Right atrium auricular region (tissue), 2 donors: ENCODE results near the gene SYNPO. TPM values are rescaled to one million over a fixed set of nuclear protein-coding genes. Genes with fewer than 3 reads are reported as not detected.

Source experiments
- DNase-seq: peaks from one replicate; pipeline ENCODE4 v3.0.0-alpha.2; 2019; ENCODE audit warnings: low spot score
- H3K27ac ChIP-seq, 2 donors: fragments of 200-600 bp; sonication (generic); 1 replicate in 1 of 2; 2 replicates in 1 of 2; pipeline ENCODE4 v1.5.1; 2016 to 2019
- H3K27me3 ChIP-seq, 2 donors: fragments of 200-600 bp; sonication (generic); one replicate each; pipeline versions ENCODE4 v1.5.1 to v1.6.0; 2017 to 2019
- H3K36me3 ChIP-seq: fragments of 200-600 bp; sonication (generic); one replicate; pipeline ENCODE4 v1.5.1; 2016
- H3K4me1 ChIP-seq, 2 donors: fragments of 200-600 bp; sonication (generic); one replicate each; pipeline versions ENCODE4 v1.5.1 to v1.6.0; 2017 to 2019
- H3K4me3 ChIP-seq, 2 donors: fragments of 200-600 bp; sonication (generic); 1 replicate in 1 of 2; 2 replicates in 1 of 2; pipeline ENCODE4 v1.5.1; 2017 to 2019; ENCODE audit warnings: mild to moderate bottlenecking in 1 of 2, moderate library complexity in 1 of 2
- H3K9me3 ChIP-seq, 2 donors: fragments of 200-600 bp; sonication (generic); one replicate each; pipeline ENCODE4 v1.5.1; 2019
- total RNA-seq, 2 donors: library from RNA; depleted of rRNA; stranded (reverse); fragments of >200 nt; gene quantifications; one replicate each; pipeline ENCODE4 v1.1.0, GENCODE V29; 2016
- TF ChIP-seq, protein P1 (sequence below), 2 donors: fragments of 200-600 bp; sonication (generic); IDR thresholded peaks; one replicate each; pipeline ENCODE4 v1.5.1; 2019; ENCODE audit warnings: antibody characterized with exemption in 2 of 2

SYNPO gene
- total RNA-seq, 2 donors from 2014 or later: 369 to 413 TPM

DNA sequence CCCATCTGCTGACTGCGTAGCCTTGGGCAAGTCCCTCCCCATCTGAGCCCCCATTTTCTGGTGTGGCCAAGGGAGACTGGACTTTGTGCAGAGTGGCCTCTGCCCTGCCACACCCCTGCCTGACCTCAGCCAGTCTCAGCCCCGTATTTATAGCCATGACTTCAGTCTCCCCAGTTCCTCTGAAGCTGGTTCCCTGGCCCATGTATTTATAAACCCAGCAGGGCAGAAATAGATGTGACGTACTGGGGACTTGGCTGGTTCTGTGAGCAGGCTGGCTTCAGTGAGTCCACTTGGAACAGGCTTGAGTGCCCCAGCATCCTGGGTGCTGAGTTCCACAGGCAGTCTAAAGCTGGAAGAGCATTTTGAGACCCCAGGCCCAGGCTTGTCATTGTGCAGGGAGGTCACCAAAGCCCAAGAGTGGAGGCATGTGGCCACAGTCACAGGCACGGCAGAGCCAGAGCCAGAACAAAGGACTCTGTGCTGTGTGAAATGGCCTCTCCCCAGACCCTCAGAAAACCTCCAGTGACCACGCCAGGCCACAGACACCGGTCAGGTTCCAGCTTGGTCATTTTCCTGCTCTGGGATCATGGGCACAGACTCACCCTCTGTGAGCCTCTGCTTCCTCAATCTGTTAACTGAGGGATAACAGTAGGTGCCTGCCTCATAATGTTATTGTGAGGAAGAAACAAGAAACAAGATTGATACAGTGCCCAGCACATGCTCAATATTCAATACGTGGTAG lies 30.4 kb upstream of the SYNPO start:
- H3K4me3 ChIP-seq: no peak overlapping the region
- H3K27me3 ChIP-seq: no peaks in the 10 kb centered on the region
- H3K4me1 ChIP-seq: peaks cover 2 to 80% of the 10 kb centered on the region in 2 donors
- H3K36me3 ChIP-seq: no peaks in the 10 kb centered on the region
- peak; percentile 87 for DNase-seq
- TF ChIP-seq, protein P1, sequence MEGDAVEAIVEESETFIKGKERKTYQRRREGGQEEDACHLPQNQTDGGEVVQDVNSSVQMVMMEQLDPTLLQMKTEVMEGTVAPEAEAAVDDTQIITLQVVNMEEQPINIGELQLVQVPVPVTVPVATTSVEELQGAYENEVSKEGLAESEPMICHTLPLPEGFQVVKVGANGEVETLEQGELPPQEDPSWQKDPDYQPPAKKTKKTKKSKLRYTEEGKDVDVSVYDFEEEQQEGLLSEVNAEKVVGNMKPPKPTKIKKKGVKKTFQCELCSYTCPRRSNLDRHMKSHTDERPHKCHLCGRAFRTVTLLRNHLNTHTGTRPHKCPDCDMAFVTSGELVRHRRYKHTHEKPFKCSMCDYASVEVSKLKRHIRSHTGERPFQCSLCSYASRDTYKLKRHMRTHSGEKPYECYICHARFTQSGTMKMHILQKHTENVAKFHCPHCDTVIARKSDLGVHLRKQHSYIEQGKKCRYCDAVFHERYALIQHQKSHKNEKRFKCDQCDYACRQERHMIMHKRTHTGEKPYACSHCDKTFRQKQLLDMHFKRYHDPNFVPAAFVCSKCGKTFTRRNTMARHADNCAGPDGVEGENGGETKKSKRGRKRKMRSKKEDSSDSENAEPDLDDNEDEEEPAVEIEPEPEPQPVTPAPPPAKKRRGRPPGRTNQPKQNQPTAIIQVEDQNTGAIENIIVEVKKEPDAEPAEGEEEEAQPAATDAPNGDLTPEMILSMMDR (IDR thresholded peaks at IDR 0.05): no peak
- H3K9me3 ChIP-seq: no peaks in the 10 kb centered on the region
- H3K27ac ChIP-seq: peak overlapping the region; percentile 89 to 99

DNA sequence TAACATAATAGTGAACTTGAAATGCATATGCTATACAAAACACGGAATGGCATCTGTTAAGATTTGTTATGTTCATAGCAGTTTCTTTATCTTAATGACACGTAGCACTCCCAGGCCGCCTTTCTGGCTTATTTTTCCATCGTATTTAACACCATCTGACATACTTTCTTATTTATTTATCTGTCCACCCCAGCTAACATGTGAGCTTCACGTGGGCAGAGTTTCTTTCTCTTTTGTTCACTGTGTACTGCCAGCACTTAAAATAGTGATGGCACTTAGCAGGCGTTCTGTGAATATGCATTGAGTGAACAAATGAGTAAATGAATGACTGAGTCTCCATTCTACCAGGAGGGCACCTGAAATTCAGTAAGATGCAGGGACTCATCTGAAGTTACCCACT lies 29.4 kb upstream of the SYNPO start:
- TF ChIP-seq, protein P1 (IDR thresholded peaks at IDR 0.05): no peak

DNA sequence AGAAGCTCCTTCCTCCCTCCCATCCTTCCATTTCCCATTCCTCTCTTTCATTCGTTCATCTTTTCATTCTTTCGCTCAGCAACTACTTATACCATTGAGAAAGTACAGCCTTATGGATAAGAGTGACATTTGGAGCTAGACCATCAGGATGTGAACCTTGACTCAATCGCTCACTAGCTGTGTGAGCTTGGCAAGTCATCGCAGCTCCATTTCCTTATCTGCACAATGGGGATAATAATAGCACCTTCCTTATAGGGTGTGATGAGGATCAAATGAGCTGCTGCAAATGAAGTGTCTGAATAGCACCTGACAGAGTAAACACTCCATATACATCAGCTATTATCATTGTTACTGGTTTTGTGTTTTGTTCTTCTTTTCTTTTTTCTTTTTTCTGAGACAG lies 28.1 kb upstream of the SYNPO start:
- Histone ChIP-seq H3K4me3 (no peak overlapping the region), H3K4me1 (peaks cover 2 to 87% of the 10 kb centered on the region in 2 donors), H3K36me3 (no peaks in the 10 kb centered on the region), H3K9me3 (no peaks in the 10 kb centered on the region), H3K27me3 (no peaks in the 10 kb centered on the region), H3K27ac (peak overlapping the region; percentile 89 to 99)
- TF ChIP-seq, protein P1 (IDR thresholded peaks at IDR 0.05): no peak
- no peak for DNase-seq

More for the DNA sequence above, 29.4 kb upstream of the SYNPO start:
- H3K9me3 ChIP-seq: no peaks in the 10 kb centered on the region
- peak overlapping the region; percentile 89 to 99 for H3K27ac ChIP-seq
- no peaks in the 10 kb centered on the region for H3K27me3 ChIP-seq
- no peak for DNase-seq
- no peak overlapping the region for H3K4me3 ChIP-seq
- H3K36me3 ChIP-seq: no peaks in the 10 kb centered on the region
- peaks cover 2 to 82% of the 10 kb centered on the region in 2 donors for H3K4me1 ChIP-seq

DNA sequence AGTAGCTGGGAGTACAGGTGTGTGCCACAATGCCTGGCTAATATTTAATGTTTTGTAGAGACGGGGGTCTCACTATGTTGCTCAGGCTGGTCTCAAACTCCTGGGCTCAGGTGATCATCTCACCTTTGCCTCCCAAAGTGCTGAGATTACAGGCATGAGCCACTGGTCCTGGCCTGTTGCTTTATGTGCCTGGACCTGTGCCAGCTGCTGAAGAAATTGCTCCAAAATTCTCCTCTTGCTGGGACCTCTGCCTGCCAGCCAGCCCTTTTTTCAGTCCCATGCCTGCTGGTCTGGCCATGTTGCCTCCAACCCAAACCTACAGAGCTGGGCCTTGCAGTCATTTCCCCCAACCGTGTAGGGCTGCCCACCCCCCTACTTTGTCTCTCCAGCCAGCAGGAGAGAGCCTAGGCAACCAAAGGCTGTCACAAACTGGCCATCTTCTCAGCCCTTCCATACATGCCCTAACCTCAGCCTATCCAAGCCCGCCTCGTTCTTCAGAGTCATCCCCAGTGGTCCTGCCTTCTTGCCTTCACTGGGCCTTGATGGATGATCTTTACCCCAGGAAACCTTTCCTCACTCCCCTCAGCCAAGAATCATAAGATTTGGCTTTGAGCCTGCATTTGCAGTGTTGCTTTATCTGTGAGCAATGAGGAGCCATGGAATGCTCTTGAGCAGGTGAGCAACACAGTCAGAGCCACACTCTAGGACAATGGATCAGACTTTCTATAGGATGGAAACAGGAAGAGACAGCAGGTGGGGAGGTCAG lies 27.4 kb upstream of the SYNPO start:
- Histone ChIP-seq H3K27me3 (no peaks in the 10 kb centered on the region), H3K4me1 (peaks cover 2 to 94% of the 10 kb centered on the region in 2 donors), H3K36me3 (no peaks in the 10 kb centered on the region), H3K4me3 (no peak overlapping the region), H3K9me3 (no peaks in the 10 kb centered on the region), H3K27ac (peak overlapping the region; percentile 89 to 99)
- DNase-seq: no peak
- TF ChIP-seq, protein P1 (IDR thresholded peaks at IDR 0.05): no peak

DNA sequence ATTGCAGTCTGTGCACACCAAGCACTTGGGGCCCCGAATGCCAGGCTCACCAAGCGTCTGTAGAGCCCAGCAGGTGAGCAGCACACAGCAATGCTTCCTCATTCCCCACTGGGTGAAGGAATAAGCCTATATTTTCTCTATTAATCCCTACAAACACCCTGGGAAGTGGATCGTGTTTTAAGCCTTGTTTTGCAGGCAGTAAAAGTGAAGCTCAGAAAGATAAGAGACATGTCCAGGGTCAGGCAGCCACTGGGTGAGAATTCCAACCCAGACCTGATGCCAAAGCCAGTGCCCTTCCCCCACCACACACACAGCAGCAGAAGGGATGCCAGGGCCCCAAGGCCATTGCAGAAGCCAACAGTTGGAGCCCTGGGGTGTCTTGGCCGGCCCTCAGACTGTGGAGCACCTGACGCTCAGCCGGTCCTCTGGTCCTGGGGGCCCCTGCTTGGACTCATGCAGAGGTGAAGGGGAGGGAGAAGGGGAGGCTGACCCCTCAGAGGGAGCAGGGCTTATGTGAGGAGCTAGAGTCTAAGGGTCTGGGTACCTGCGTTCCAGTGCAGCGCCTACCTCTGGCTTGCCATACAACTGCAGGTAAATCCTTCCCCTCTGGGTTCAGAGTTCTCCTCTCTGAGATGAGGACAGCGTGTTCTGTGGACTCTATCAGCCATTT lies 26.3 kb upstream of the SYNPO start:
- Histone ChIP-seq H3K36me3 (no peaks in the 10 kb centered on the region), H3K27ac (peak overlapping the region; percentile 89 to 99), H3K4me1 (peaks cover 2 to 99% of the 10 kb centered on the region in 2 donors), H3K4me3 (no peak overlapping the region), H3K27me3 (no peaks in the 10 kb centered on the region), H3K9me3 (no peaks in the 10 kb centered on the region)
- no peak for DNase-seq
- TF ChIP-seq, protein P1 (IDR thresholded peaks at IDR 0.05): peak in 1 of 2 donors; percentile 39
